ENCODE results near the gene MRPL58.
"Not testable (repeated sequence)": the region's sequence is repeated elsewhere in the genome, so short reads cannot be mapped to it uniquely, and the experiment has no call there.

The MRPL58 gene

DNA sequence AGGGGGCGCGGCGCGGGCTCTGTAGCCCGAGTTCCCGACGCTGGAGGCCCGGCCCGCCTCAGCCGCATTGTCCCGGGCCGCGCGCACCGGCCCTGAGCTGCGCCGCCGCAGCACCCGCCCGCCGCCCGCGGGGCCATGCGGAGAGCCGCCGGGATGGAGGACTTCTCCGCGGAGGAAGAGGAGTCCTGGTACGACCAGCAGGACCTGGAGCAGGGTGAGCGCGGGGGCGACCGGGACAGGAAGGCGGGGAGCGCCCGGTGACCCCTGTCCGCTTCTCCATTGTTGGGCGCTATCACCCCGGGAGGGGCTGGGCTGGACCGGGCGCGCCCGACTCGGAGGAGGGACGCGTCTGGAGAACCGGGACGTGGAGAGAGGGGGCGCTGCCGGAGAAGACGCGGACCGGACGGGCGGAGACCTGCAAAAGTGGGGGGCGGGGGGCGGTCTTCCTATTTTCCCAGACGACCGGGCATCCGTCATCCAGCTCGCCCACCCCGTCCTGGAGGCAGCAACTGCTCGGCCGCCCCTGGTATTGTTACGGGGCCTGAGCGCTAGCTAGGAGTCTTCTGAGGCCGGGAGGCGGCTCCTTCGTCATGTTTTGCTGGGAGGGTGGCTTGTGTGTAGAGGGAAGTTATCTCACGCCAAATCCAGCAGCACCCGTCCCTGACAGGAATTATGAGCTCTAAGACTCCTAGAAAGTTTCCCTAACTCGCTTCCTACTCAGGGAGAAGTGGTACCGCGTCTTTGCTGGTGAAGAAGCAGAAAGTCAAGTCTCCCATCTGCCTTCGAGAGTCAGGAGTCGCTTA, 24.4 kb upstream of the MRPL58 start:
- DNase-seq: peak; percentile 40 to 62

DNA sequence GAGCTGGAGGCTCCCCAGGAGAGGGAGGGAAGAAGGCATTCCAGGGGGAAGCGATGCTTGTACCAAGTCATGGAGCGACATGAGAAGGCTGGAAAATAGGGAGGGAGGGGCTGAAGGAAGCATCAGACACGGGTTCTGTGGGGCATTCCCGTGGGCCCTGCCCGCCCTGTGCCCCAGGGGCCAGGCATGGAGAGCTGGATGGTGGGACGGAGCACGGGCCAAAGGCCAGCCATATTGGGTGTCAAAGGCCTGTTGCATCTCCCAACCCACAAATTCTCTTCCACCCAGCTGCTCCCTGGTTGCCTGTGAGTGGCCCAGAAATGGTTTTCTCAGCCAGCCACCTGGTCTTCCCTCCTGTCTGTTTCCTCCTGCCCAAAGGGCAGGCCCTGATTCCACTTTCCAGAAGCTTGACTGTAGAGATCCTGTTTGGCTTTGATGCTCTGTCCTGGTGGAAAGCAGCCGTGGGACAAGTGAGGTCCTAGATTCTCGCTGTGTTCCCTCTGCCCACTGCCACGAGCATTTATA, 21.8 kb upstream of the MRPL58 start:
- no peak for DNase-seq

DNA sequence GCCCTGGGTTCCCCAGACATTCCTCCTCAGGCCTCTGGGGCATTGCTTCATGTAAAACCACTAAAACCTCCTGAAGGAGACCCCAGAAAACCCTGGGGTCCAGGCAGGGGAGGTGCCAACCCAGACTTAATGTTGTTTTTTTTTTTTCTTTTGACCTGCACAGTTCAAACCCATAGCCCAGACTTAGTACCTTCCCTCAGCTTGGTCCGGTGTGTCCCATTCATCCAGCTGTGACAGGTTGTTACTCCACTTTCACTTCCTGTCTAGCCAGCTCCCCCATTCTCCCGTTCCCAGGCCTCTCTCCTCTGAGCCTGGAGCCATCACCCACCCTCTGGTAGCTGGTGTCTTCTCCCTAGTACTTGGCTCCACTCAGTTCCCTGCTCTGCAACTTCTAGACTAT, 20.2 kb upstream of the MRPL58 start:
- no peak for DNase-seq

DNA sequence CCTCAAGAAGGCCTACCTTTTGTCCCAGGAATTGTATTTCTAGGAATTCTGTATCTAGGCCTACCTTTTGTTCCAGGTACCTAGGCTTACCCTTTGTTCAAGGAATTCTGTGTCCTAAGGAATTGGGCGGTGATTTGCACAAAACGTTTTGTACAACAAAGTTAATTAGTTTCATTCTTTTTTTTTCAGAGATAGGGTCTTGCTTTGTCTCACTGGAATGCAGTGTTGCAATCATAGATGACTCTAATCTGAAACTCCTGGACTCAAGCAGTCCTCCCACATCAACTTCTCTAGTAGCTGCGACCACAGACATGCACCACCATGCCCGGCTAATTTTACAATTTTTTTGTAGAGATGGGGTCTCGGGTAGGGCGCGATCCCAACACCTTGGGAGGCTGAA, 18.0 kb upstream of the MRPL58 start:
- no peak for DNase-seq

DNA sequence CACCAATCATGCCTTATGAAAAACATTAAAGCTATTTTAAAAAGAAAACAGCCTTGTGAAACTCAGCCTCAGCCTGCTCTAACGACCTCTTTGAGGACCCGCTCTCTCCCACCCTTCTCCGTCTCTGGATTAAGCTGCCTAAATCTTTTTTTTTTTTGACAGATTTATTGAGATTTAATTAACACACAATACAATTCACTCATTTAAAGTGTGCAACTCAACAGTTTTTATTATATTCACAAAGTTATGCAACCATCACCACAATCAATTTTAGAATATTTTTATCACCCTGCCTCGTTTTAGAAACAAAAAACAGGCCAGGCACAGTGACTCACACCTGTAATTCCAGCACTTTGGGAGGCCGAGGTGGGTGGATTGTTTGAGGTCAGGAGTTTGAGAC, 16.6 kb upstream of the MRPL58 start:
- no peak for DNase-seq

DNA sequence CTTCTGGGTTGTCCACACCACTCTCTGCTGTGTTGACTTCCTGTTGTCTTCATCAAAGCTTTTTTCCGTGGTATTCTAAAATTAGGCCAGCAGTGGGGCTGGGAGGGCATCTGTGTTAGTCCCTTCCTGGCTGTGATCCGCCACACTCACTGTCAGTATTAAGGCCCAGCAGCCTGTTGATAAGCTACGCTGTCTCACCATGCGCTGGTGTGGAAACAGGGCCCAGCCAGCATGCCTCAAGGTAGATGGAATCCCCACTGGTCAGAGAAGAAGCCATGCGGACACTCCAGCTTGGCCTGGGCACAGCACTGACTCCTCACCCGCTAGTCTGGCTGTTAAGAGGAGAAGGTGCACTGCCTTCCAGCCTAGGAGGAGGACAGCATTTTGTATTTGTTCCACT, 13.7 kb upstream of the MRPL58 start:
- DNase-seq: no peak

DNA sequence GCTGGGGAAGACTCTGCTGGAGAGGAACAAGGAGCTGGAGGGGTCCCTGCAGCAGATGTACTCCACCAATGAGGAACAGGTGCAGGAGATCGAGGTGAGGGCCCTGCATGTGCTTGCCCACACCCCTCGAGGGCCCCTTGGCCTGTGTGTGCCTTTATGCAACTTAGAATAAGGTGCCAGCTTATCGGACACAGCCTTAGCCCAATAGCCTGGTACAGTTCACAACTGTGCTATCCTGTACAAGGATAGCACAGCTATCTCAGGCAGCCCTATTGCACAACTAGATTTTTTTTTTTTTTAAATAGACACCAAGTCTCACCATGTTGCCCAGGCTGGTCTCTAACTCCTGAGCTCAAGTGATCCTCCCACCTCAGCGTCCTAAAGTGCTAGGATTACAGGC, 12.9 kb upstream of the MRPL58 start:
- no peak for DNase-seq

DNA sequence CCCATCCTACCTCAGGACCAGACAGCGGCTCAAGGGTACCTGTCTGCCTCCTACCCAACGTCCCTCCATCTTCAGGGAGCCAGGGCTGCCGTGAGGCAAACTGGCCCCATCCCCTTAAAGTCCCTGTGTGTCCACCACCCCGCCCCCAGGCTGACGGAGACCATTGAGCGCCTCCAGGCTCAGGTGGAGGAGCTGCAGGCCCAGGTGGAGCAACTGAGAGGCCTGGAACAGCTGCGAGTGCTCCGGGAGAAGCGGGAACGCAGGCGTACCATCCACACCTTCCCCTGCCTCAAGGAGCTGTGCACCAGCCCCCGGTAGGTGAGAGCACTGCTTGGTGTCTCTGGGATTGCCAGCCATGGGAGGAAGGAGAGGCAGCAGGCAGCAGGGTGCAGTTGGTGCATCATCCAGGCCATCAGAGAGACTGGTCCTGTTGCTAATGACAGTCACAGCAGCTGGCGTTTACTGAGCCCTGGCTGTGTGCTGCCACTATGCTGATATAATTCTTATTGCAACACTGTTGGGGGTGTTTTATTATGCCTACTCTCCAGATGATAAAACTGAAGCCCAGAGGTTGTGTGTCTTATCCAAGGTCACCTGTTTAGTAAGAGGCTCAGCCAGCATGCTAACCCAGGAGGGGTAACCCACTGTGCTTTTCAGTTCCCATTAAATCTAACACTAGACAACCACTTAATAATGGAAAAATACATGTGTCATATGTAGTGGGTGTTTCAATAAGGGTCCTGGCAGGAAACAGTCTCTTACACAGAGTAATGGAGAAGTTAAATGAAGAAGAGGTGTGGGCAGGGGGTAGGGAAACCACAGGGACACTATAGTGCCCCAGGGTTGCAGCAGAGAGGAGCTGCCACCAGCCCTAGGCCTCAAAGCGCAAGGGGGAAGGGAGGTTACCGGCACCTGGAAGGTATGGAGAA, 10.3 kb upstream of the MRPL58 start:
- no peak for DNase-seq

DNA sequence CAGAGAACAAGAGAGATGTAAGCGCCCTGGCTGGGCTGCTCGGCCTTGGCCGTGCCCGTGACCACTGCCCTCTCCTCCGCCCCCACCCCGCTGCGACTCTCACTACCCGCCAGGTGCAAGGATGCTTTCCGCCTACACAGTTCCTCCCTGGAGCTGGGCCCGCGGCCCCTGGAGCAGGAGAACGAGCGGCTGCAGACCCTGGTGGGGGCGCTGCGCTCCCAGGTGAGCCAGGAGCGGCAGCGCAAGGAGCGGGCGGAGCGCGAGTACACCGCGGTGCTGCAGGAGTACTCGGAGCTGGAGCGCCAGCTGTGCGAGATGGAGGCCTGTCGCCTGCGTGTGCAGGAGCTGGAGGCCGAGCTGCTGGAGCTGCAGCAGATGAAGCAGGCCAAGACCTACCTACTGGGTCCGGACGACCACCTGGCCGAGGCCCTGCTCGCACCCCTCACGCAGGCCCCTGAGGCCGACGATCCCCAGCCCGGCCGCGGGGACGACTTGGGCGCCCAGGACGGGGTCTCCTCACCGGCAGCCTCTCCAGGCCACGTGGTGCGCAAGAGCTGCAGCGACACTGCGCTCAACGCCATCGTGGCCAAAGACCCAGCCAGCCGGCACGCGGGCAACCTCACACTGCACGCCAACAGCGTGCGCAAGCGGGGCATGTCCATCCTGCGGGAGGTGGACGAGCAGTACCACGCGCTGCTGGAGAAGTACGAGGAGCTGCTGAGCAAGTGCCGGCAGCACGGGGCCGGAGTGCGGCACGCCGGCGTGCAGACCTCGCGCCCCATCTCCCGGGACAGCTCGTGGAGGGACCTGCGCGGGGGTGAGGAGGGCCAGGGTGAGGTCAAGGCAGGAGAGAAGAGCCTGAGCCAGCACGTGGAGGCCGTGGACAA, 9.2 kb upstream of the MRPL58 start:
- no peak for DNase-seq

DNA sequence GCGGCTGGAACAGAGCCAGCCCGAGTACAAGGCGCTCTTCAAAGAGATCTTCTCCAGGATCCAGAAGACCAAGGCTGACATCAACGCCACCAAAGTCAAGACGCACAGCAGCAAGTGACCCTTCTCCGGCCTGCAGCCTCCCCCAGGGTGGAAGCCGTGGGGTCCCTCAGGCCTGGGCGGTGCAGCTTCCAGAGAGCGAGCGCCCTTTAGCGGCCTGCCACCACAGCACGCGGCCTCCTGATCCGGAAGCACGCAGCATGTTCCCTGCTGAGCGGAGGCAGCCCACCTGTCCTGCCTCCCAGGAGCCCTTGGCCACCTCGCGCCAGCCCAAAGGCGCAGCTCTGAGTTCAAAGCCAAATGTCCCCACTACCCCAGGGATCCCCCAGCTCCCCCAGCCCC, 8.5 kb upstream of the MRPL58 start:
- no peak for DNase-seq

DNA sequence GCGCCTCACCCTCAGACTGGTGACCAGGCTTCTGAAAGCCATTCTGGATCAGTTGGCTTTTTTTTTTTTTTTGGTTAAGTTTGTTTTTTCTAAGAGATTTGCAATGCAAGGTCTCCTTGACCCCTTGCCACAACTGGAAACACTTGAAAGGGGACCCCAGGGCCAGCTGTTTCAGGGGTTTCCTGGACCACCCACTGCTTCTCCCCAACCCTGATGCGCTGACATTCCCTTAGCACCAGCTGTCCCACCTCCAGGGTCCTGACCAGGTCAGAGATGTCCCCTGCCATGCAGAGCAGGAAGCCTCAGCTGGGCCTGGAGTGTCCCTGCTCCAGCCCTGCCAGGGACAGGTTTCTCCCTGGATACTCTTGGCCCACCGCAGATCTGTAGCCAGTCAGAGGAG, 8.1 kb upstream of the MRPL58 start:
- no peak for DNase-seq

DNA sequence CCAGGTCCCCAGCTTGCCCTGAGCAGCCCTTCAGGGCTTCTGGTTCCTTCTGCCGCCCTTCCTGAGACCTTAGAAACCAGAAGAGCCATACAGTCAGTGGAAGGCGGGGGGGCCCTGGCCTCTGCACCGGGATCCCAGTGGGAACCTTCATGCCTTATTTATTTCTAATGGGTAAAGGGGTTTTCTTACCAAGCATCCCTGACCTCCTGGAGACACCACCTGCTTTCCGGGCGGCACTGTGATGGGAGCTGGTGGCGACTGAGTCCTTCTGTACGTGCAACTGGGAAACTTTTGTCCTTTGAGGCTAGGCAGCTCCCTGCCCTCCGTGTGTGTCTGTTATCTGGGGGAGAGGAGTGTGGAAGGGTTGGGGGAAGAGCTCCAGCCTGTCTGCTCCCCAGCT, 7.2 kb upstream of the MRPL58 start:
- no peak for DNase-seq

DNA sequence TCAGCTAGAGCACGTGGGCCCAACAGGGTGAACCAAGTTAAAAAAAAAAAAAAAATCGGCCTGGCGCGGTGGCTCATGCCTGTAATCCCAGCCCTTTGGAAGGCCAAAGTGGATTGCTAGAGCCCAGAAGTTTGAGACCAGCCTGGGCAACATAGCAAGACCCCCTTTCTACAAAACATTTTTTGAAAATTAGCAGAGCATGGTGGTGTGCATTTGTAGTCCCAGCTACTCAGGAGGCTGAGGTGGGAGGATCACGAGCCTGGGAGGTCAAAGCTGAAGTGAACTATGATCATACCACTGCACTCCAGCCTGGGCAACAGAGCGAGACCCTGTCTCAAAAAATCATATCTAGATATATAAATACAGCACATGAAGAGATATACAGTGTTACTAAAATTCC, 6.4 kb upstream of the MRPL58 start:
- not testable (repeated sequence) for DNase-seq

DNA sequence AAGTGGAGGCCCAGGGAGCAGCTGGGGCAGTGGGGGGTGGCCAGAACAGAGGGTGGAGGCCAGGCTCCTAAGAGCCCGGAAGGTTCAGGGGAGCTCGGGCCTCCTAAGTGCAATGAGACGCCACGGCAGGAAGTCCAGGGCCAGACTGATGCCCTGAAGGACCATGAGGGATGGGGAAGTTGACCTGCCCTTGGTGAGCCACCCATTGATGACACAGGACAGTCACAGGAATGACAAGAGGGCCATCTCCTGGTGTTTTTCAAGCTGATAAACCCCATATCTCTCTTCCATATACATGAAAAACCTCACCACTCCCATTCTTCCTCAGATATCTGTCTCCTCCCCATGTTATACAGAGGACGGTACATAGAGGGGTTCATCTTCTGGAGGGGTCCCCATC, 5.8 kb upstream of the MRPL58 start:
- no peak for DNase-seq

DNA sequence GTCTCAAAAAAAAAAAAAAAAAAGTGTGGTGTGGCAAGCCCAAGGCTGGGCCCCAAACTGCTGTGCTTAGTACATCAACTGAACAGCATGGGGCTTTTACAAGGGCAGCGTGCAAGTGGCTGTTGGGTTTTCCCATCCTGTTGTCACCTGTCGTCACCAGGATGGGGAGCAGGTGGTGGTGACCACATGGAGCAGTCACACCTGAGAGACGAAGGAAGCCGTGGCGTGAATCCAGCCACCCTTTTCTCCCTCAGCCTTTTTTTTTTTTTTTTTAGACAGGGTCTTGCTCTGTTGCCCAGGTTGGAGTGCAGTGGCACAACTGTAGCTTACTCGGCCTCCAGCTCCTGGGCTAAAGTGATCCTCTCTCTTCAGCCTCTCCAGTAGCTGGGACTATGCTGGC, 4.1 kb upstream of the MRPL58 start:
- no peak for DNase-seq

DNA sequence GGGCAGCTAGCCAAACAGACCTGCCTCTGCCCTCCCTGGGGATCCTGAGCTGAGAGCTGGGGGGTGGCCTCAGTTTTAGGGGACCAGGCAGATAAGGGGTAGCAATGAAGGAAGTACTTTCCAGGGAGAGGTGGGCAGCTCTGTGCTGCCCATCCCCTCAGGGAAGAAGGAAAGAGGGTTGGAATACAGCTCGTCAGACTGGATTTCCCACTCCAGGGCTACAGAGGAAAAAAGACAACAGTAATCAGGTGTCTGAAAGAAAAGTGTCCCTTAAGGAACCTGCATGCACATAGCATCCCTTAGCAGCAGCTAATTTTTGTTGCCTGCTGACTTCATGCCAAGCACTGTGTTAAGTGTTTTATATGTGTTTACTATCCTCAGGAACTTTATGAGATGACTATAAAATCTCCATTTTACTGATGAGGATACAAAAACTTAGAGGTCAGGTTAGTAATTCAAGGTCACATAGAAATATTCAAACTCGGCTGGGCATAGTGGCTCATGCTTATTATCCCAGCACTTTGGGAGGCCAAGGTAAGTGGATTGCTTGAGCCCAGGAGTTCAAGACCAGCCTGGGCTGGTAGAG, 3.2 kb upstream of the MRPL58 start:
- DNase-seq: no peak

DNA sequence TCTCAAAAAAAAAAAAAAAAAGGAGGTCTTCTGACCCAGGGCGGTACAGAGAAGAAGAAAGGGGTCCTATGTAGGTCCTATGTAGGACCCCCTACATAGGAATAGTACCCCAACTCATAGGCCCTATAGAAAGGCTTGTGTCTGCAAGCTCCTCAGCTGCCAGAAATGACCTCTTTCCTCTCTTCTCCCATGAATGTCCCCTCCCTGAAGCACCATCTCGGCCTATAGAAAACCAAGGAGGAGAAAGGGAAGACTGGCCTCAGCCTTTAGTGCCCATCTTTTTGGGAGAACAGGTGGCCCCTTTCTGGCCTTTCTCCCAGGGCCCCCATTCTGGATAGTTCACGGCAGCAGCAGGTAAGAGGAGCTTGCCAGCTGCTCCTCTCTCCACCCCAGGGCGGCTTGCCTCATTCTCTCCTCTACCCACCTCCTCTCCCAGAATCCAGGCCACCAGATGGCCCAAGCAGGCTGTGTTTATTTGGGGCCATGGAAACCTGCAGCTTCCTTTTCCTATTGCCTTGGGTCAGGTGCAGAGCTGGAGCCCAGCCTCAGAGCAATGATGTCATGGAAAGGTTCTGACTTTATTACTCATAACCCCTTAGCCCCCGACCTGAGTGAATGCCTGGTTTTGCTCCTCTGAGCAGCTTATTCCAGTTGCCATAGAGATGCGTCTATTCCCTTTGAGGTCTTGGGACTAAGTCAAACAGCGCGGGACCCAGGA, 1.6 kb upstream of the MRPL58 start:
- DNase-seq: peak in 1 of 2 experiments; percentile 10

DNA sequence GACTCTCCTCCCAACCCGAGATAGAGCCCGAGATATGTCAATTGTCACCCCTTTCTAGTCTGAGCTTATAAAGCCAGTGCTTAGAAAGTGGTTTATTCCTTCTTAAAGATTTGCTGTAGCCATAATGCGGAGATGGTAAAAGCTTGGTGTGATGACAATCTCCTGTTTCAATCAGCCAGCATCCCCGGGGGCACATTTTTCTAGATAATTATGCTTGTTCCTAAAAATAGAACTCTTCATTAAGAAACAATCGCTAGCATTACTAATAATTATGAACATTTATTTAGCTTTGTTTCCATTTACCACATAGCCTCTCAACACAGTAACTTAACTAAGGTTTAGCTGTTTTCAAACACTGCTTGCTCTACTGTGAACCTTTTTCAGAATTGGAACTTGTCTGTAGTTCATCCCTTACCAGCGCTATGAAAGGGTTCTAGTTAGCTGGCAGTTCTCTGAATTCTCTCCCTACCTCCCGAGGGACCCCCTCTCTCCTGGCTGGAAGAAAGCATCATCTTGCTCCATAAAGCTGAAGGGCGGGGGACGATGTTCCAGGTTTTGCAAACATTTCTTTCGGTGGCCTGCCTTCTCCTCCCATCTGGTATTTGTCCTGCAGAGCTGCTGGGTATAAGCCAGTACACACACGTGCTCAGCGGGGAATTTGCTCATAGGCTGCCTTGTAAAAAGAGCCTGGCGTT, 922 bp upstream of the MRPL58 start:
- DNase-seq: no peak

DNA sequence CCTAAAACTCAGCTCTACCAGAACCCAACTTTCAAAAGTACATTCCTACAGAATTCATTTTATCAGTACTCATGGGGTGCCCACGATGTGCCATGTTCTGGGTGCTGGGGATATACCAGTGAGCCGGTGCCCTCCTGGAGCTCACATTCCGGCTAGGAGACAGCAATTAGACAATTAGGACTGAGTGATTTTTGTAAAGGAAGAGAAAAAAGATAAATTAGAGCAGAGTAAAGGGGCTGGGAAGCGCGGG, 449 bp upstream of the MRPL58 start:
- DNase-seq: no peak

DNA sequence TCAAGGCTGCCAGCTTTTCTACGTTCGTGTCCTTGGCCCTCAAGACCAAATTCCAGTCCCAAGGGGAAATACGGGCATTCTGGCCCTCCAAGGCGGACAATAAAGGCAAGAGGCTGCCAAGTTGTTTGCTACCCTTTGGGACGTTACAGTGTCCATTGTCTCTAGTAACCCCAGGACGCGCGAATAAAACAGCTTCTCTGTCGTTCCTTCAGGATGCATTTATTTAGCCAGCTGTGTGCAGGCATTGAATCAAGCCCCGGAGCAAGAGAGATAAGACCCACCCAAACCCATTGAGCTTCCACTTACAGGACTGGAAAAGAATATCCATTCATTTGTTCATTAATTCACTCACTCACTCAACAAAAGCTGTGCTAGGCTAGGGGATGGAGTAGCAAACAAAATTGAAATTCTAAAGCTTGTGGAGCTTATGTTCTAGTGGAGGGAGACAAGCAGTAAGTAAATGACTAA, 656 bp downstream of the MRPL58 start:
- DNase-seq: no peak

DNA sequence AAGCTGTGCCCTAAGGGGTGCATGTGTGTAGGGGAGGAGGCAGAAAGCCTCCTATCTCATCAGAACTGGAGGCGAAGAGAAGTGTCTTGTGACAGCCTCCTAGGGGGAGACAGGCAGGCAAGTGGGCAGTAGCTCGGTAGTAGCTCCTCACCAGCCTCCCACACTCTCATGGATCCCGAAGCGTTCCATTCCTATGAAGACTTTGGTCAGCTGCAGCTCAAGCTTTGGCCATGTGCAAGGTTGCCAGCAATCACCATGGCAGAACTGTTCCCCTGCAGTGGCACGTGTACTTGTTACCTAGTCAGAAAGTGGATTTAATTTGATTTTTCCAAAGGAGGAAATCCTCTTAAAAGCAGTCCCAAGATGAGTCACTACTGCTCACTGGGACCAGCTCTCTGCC, 6.7 kb downstream of the MRPL58 start:
- no peak for DNase-seq

Data from SW 1271 (cell line).